Brain microvascular endothelial cell (primary cell): ENCODE data around the gene ZFR2.

Experiments used
- DNase-seq: peaks from one replicate; pipeline ENCODE4 v3.0.0-alpha.2; 2020
- H3K27ac ChIP-seq: fragments of 250-450 bp; sonication (Bioruptor Pico); 2 replicates; pipeline ENCODE4 v1.5.1; 2020; ENCODE audit warnings: mild to moderate bottlenecking, moderate library complexity
- H3K27me3 ChIP-seq: fragments of 250-450 bp; sonication (Bioruptor Pico); replicated peaks from 2 replicates; pipeline ENCODE4 v1.5.1; 2020; ENCODE audit warnings: mild to moderate bottlenecking
- H3K36me3 ChIP-seq: fragments of 250-450 bp; sonication (Bioruptor Pico); replicated peaks from 2 replicates; pipeline ENCODE4 v1.5.1; 2020; ENCODE audit warnings: mild to moderate bottlenecking
- H3K4me3 ChIP-seq: 2 replicates; pipeline ENCODE4 v1.5.1; 2011; ENCODE audit warnings: low read depth, mild to moderate bottlenecking, control low read depth, low read length, moderate library complexity
- in situ Hi-C: cut with HindIII; loops from 2 replicates; pipeline ENCODE4 v1.10.0; 2017; ENCODE audit warnings: low sequenced_read_pairs, low pct_ligation_motif_present
- TF ChIP-seq, protein P1 (sequence below): IDR thresholded peaks from 2 replicates; pipeline ENCODE4 v1.5.1; 2011; ENCODE audit warnings: low read depth, mild to moderate bottlenecking, moderate library complexity, low read length, control low read depth, inconsistent platforms; ENCODE audit errors: missing control alignments

Gene ZFR2

DNA sequence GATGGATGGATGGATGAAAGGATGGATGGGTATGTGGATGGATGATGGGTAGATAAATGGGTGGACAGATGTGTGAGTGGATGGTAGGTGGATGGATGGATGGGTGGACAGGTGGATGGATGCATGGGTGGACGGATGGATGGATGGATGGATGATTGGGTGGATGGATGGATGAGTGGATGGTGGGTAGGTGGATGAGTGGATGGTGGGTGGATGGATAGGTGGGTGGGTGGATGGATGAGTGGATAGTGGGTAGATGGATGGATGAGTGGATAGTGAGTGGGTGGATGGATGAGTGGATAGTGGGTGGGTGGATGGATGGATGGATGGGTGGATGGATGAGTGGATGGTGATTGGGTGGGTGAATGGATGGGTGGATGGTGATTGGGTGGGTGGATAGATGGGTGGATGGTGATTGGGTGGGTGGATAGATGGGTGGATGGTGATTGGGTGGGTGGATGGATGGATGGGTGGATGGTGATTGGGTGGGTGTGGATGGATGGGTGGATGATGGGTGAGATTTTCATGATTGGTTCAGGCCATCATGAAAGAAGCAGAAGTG is 92.3 kb downstream of the ZFR2 start:
- no peak for DNase-seq
- Histone ChIP-seq H3K4me3 (no peak overlapping the region), H3K36me3 (no peaks in the 10 kb centered on the region), H3K27ac (no peak overlapping the region), H3K27me3 (no peaks in the 10 kb centered on the region)
- TF ChIP-seq, protein P1, sequence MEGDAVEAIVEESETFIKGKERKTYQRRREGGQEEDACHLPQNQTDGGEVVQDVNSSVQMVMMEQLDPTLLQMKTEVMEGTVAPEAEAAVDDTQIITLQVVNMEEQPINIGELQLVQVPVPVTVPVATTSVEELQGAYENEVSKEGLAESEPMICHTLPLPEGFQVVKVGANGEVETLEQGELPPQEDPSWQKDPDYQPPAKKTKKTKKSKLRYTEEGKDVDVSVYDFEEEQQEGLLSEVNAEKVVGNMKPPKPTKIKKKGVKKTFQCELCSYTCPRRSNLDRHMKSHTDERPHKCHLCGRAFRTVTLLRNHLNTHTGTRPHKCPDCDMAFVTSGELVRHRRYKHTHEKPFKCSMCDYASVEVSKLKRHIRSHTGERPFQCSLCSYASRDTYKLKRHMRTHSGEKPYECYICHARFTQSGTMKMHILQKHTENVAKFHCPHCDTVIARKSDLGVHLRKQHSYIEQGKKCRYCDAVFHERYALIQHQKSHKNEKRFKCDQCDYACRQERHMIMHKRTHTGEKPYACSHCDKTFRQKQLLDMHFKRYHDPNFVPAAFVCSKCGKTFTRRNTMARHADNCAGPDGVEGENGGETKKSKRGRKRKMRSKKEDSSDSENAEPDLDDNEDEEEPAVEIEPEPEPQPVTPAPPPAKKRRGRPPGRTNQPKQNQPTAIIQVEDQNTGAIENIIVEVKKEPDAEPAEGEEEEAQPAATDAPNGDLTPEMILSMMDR: no peak
- in situ Hi-C loops: no loop called here

GRCh38 chr19:3775831-3776230 is 93.0 kb downstream of the ZFR2 start:
- no peak for DNase-seq
- no peaks in the 10 kb centered on the region for H3K36me3 ChIP-seq
- TF ChIP-seq, protein P1: no peak
- H3K27ac ChIP-seq: no peak overlapping the region
- H3K27me3 ChIP-seq: no peaks in the 10 kb centered on the region
- H3K4me3 ChIP-seq: no peak overlapping the region
- in situ Hi-C loops: no loop called here

GRCh38 chr19:3775374-3775711 is 93.5 kb downstream of the ZFR2 start:
- Histone ChIP-seq H3K36me3 (no peaks in the 10 kb centered on the region), H3K4me3 (no peak overlapping the region), H3K27ac (no peak overlapping the region), H3K27me3 (no peaks in the 10 kb centered on the region)
- no peak for DNase-seq
- TF ChIP-seq, protein P1: no peak
- in situ Hi-C loops: no loop called here

- in situ Hi-C loops: no loop called here
- DNase-seq: no peak
- Histone ChIP-seq H3K27me3 (no peaks in the 10 kb centered on the region), H3K27ac (no peak overlapping the region), H3K36me3 (no peaks in the 10 kb centered on the region), H3K4me3 (no peak overlapping the region)
- TF ChIP-seq, protein P1: no peak
These were observed 94.0 kb downstream of the ZFR2 start for GRCh38 chr19:3774621-3775373.

DNA sequence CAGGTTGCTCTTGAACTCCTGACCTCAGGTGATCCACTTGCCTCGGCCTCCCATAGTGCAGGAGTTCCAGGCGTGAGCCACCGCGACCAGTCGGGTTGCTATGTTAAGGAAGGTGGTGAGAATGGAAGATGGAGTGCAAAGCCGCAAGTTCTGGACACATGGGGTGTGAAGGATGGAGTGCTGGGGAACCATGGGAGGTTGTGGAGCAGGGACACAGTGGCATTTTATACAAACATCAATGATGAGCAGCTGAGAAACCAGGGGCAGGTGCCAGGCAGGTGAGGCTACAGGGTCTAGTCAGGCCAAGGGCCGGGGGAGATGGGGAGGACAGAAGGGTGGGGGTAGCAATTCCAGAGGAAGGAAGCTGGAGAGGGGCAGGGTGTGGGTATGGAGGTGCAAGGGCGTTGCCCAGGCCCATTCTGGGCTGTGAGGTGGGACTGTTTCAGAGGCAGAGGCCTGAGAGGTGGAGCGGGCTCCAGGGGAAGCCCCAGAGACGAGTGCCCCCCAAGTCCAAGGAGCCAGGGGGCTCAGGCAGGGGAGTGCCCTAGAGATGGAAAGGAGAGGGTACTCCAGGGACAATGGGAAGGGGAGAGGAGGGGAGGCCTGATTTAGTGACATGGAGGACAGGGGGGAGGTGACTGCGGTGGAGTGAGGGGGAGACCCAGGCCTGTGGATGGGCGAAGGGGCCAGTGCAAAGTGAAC is 94.9 kb downstream of the ZFR2 start:
- TF ChIP-seq, protein P1: no peak
- Histone ChIP-seq H3K27ac (no peak overlapping the region), H3K4me3 (no peak overlapping the region), H3K27me3 (no peaks in the 10 kb centered on the region), H3K36me3 (no peaks in the 10 kb centered on the region)
- in situ Hi-C loops: no loop called here
- DNase-seq: no peak
